ENCODE results near the gene SLC7A1. TPM values are rescaled to one million over a fixed set of nuclear protein-coding genes. Genes with fewer than 3 reads are reported as not detected.

Gene SLC7A1
- total and polyA plus RNA-seq, 2 of the 8 experiments (the other 6 are each of a cell fraction or from before 2014, with no cell fraction given): 26.8 to 114 TPM

DNA sequence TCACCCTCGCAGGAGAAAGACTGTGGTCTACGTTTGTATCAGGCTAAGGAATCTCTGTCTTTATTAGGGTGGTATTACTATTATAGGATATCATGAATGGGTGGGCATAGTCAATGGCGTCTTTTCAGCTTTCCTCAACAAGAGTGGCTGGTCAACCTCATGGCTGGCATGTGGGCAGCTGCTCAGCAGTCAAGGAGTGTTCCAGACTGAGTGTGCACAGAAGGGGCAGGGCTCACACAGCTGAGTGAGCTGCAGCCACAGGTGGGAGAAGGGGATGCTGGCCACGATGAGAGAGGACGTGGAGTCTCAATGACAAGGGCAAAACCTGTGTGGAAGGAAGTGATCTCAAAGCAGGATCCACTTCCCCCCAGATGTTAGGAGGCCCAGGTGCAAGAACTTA is 54.7 kb downstream of the SLC7A1 start (continued):
- TF ChIP-seq, protein P1, sequence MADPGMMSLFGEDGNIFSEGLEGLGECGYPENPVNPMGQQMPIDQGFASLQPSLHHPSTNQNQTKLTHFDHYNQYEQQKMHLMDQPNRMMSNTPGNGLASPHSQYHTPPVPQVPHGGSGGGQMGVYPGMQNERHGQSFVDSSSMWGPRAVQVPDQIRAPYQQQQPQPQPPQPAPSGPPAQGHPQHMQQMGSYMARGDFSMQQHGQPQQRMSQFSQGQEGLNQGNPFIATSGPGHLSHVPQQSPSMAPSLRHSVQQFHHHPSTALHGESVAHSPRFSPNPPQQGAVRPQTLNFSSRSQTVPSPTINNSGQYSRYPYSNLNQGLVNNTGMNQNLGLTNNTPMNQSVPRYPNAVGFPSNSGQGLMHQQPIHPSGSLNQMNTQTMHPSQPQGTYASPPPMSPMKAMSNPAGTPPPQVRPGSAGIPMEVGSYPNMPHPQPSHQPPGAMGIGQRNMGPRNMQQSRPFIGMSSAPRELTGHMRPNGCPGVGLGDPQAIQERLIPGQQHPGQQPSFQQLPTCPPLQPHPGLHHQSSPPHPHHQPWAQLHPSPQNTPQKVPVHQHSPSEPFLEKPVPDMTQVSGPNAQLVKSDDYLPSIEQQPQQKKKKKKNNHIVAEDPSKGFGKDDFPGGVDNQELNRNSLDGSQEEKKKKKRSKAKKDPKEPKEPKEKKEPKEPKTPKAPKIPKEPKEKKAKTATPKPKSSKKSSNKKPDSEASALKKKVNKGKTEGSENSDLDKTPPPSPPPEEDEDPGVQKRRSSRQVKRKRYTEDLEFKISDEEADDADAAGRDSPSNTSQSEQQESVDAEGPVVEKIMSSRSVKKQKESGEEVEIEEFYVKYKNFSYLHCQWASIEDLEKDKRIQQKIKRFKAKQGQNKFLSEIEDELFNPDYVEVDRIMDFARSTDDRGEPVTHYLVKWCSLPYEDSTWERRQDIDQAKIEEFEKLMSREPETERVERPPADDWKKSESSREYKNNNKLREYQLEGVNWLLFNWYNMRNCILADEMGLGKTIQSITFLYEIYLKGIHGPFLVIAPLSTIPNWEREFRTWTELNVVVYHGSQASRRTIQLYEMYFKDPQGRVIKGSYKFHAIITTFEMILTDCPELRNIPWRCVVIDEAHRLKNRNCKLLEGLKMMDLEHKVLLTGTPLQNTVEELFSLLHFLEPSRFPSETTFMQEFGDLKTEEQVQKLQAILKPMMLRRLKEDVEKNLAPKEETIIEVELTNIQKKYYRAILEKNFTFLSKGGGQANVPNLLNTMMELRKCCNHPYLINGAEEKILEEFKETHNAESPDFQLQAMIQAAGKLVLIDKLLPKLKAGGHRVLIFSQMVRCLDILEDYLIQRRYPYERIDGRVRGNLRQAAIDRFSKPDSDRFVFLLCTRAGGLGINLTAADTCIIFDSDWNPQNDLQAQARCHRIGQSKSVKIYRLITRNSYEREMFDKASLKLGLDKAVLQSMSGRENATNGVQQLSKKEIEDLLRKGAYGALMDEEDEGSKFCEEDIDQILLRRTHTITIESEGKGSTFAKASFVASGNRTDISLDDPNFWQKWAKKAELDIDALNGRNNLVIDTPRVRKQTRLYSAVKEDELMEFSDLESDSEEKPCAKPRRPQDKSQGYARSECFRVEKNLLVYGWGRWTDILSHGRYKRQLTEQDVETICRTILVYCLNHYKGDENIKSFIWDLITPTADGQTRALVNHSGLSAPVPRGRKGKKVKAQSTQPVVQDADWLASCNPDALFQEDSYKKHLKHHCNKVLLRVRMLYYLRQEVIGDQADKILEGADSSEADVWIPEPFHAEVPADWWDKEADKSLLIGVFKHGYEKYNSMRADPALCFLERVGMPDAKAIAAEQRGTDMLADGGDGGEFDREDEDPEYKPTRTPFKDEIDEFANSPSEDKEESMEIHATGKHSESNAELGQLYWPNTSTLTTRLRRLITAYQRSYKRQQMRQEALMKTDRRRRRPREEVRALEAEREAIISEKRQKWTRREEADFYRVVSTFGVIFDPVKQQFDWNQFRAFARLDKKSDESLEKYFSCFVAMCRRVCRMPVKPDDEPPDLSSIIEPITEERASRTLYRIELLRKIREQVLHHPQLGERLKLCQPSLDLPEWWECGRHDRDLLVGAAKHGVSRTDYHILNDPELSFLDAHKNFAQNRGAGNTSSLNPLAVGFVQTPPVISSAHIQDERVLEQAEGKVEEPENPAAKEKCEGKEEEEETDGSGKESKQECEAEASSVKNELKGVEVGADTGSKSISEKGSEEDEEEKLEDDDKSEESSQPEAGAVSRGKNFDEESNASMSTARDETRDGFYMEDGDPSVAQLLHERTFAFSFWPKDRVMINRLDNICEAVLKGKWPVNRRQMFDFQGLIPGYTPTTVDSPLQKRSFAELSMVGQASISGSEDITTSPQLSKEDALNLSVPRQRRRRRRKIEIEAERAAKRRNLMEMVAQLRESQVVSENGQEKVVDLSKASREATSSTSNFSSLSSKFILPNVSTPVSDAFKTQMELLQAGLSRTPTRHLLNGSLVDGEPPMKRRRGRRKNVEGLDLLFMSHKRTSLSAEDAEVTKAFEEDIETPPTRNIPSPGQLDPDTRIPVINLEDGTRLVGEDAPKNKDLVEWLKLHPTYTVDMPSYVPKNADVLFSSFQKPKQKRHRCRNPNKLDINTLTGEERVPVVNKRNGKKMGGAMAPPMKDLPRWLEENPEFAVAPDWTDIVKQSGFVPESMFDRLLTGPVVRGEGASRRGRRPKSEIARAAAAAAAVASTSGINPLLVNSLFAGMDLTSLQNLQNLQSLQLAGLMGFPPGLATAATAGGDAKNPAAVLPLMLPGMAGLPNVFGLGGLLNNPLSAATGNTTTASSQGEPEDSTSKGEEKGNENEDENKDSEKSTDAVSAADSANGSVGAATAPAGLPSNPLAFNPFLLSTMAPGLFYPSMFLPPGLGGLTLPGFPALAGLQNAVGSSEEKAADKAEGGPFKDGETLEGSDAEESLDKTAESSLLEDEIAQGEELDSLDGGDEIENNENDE (IDR thresholded peaks at IDR 0.05; ENCODE audit: insufficient replicate concordance, low read length): no peak
- TF ChIP-seq EGR1 (IDR thresholded peaks at IDR 0.05; ENCODE audit: borderline replicate concordance, low read depth, low read length): no peak
- no peak for TF ChIP-seq KDM1A (IDR thresholded peaks at IDR 0.05; ENCODE audit: borderline replicate concordance, low read length)
- TF ChIP-seq SP1 (IDR thresholded peaks at IDR 0.05; ENCODE audit: low read depth, low read length): no peak
- no peak for TF ChIP-seq JUND (IDR thresholded peaks at IDR 0.05; ENCODE audit: low read length)
- no peak for TF ChIP-seq YY1 (IDR thresholded peaks at IDR 0.05; ENCODE audit: low read depth, low read length)
- TF ChIP-seq RNF2 (IDR thresholded peaks at IDR 0.05; ENCODE audit: borderline replicate concordance, low read depth, low read length, missing control alignments, poor library complexity, severe bottlenecking): no peak
- TF ChIP-seq PHF8 (conservative IDR thresholded peaks at IDR 0.05; ENCODE audit: low read depth, low read length): no peak
- TF ChIP-seq, protein P2, sequence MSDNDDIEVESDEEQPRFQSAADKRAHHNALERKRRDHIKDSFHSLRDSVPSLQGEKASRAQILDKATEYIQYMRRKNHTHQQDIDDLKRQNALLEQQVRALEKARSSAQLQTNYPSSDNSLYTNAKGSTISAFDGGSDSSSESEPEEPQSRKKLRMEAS (IDR thresholded peaks at IDR 0.05): no peak
- TF ChIP-seq TCF12 (IDR thresholded peaks at IDR 0.05; ENCODE audit: low read depth, low read length): no peak
- TF ChIP-seq CEBPB (IDR thresholded peaks at IDR 0.05; ENCODE audit: low read depth, low read length): no peak
- no peak for TF ChIP-seq KDM5A (IDR thresholded peaks at IDR 0.05; ENCODE audit: low read length)
- TF ChIP-seq NRF1 (IDR thresholded peaks at IDR 0.05; ENCODE audit: low read depth, low read length): no peak

All from H1 (cell line).